HL-60 (cell line): ENCODE results near the gene HS3ST3A1.
"Not testable (repeated sequence)": the region's sequence is repeated elsewhere in the genome, so short reads cannot be mapped to it uniquely, and the experiment has no call there.

ENCODE experiments used
- DNase-seq, 2 experiments: peaks; one replicate each; pipeline ENCODE4 v3.0.0-alpha.2; 2010 to 2020; ENCODE audit warnings: low read depth in 1 of 2, low spot score in 1 of 2
- H3K27ac ChIP-seq: fragments of 250-450 bp; sonication (Bioruptor Pico); replicated peaks from 2 replicates; pipeline ENCODE4 v1.5.1; 2020; ENCODE audit warnings: mild to moderate bottlenecking, moderate library complexity
- H3K27me3 ChIP-seq: fragments of 250-450 bp; sonication (Bioruptor Pico); 2 replicates; pipeline ENCODE4 v1.5.1; 2021; ENCODE audit warnings: mild to moderate bottlenecking, moderate library complexity; ENCODE audit not compliant: insufficient read depth, poor library complexity, severe bottlenecking
- H3K4me3 ChIP-seq: replicated peaks from 2 replicates; pipeline ENCODE4 v1.5.1; 2011; ENCODE audit warnings: mild to moderate bottlenecking, control low read depth, low read length; ENCODE audit not compliant: insufficient read depth
- GABPA ChIP-seq: IDR thresholded peaks from 2 replicates; pipeline ENCODE4 v1.6.1; 2012; ENCODE audit warnings: low read depth
- POLR2AphosphoS5 ChIP-seq: IDR thresholded peaks from 2 replicates; pipeline ENCODE4 v1.6.1; 2012; ENCODE audit warnings: low read depth
- REST ChIP-seq: IDR thresholded peaks from 2 replicates; pipeline ENCODE4 v1.6.1; 2012; ENCODE audit warnings: low read depth; ENCODE audit not compliant: insufficient replicate concordance
- SPI1 ChIP-seq: IDR thresholded peaks from 2 replicates; pipeline ENCODE4 v1.6.1; 2012; ENCODE audit warnings: low read depth, mild to moderate bottlenecking, borderline replicate concordance
- TF ChIP-seq, protein P1 (sequence below): IDR thresholded peaks from one replicate; pipeline ENCODE4 v1.5.1; 2011; ENCODE audit warnings: low read length, control low read depth, inconsistent platforms; ENCODE audit not compliant: insufficient read depth

The HS3ST3A1 gene

GRCh38 chr17:13503526-13503925 lies 98.2 kb downstream of the HS3ST3A1 start:
- Histone ChIP-seq H3K4me3 (no peak overlapping the region), H3K27ac (no peak overlapping the region), H3K27me3 (no peaks in the 10 kb centered on the region)
- no peak for DNase-seq
- TF ChIP-seq, protein P1, sequence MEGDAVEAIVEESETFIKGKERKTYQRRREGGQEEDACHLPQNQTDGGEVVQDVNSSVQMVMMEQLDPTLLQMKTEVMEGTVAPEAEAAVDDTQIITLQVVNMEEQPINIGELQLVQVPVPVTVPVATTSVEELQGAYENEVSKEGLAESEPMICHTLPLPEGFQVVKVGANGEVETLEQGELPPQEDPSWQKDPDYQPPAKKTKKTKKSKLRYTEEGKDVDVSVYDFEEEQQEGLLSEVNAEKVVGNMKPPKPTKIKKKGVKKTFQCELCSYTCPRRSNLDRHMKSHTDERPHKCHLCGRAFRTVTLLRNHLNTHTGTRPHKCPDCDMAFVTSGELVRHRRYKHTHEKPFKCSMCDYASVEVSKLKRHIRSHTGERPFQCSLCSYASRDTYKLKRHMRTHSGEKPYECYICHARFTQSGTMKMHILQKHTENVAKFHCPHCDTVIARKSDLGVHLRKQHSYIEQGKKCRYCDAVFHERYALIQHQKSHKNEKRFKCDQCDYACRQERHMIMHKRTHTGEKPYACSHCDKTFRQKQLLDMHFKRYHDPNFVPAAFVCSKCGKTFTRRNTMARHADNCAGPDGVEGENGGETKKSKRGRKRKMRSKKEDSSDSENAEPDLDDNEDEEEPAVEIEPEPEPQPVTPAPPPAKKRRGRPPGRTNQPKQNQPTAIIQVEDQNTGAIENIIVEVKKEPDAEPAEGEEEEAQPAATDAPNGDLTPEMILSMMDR = no peak
- TF ChIP-seq GABPA (no peak), POLR2AphosphoS5 (no peak), REST (no peak), SPI1 (no peak)

DNA sequence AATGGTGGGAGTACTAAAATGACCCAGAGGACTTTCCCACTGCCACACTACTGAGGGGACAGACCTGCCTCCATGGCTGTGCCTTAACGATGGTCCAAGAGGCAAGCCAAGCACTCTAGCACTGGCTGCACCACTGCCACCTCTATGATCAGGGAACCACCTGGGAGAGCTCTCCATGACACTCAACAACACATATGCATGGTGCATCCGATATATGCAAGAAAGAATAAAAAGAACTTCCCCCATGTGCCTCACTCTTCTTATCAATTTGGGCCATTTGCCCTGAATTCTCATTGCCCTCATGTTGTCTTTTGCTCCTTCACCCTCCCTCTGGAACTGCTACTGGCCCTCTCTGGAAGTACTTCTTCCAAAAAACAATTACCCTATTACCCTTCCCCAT lies 99.5 kb downstream of the HS3ST3A1 start:
- no peak overlapping the region for H3K4me3 ChIP-seq
- H3K27me3 ChIP-seq = no peaks in the 10 kb centered on the region
- DNase-seq = no peak
- no peak overlapping the region for H3K27ac ChIP-seq
- TF ChIP-seq SPI1 = no peak

DNA sequence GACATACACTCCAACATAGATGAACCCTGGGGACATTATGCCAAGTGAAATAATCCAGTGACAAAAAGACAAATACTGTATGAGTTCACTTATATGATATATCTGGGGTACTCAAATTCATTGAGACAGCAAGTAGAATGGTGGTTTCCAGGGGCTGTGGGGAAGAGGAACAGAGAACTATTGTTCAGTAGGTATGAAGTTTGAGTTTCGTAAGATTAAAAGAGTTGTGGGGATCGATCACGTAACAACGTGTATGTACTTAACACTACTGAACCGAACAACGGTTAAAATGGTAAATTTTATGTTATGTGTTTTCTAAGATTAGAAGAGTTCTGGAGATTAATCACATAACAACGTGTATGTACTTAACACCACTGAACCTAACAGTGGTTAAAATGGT lies 100.8 kb downstream of the HS3ST3A1 start:
- H3K4me3 ChIP-seq = no peak overlapping the region
- H3K27me3 ChIP-seq = no peaks in the 10 kb centered on the region
- no peak for DNase-seq
- H3K27ac ChIP-seq = no peak overlapping the region
- no peak for TF ChIP-seq GABPA
- no peak for TF ChIP-seq SPI1
- TF ChIP-seq POLR2AphosphoS5 = no peak

DNA sequence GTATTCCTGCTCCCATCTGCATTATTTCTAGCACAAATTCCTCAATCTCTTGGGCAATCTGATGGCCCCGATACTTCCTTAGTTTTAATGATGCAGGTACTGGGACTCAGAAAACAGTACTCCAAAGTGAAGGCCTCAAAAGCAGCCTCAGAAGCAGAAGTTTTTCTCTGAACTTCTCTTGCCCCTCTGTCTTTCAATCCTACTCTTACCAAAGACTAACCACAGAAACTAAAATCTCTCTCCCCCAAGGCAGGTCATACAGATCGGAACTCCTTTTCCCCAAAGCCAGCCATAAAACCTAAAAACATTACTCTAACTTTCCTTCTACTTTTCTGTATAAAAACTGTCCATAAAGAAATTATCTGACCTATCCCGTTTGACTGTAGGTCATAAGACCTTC lies 103.5 kb downstream of the HS3ST3A1 start:
- TF ChIP-seq SPI1 = no peak
- TF ChIP-seq REST = no peak
- no peak for TF ChIP-seq GABPA
- TF ChIP-seq POLR2AphosphoS5 = no peak
- TF ChIP-seq, protein P1 = no peak
- no peaks in the 10 kb centered on the region for H3K27me3 ChIP-seq
- H3K4me3 ChIP-seq = no peak overlapping the region
- no peak overlapping the region for H3K27ac ChIP-seq
- DNase-seq = no peak

- DNase-seq, H3K4me3 ChIP-seq, H3K27me3 ChIP-seq, H3K27ac ChIP-seq: not testable (repeated sequence)
These were observed 105.1 kb downstream of the HS3ST3A1 start for GRCh38 chr17:13496553-13497056.
